HG02852 (cell line): ENCODE measurements around the gene BACH1.

Experiments
- ATAC-seq: cut with Tn5 transposase; IDR thresholded peaks from one replicate; pipeline ENCODE4 v1.9.1; 2021; ENCODE audit warnings: mild to moderate bottlenecking, moderate library complexity; ENCODE audit not compliant: unreplicated experiment

The BACH1 gene

GRCh38 chr21:29290240-29290639 lies 8.5 kb upstream of the BACH1 start:
- no peak for ATAC-seq

GRCh38 chr21:29293495-29293894 lies 5.2 kb upstream of the BACH1 start:
- peak; percentile 79 for ATAC-seq

- no peak for ATAC-seq
Observed at GRCh38 chr21:29295066-29295650, 3.6 kb upstream of the BACH1 start.

- no peak for ATAC-seq
Observed at GRCh38 chr21:29296446-29296845, 2.3 kb upstream of the BACH1 start.

- no peak for ATAC-seq
Observed at GRCh38 chr21:29297483-29298347, 1.0 kb upstream of the BACH1 start.

- ATAC-seq = peak; percentile 23
Observed at GRCh38 chr21:29299046-29299915, 559 bp downstream of the BACH1 start.

GRCh38 chr21:29299916-29300806 lies 1.4 kb downstream of the BACH1 start:
- ATAC-seq = peak; percentile 70

- no peak for ATAC-seq
Observed at GRCh38 chr21:29300807-29301138, 2.1 kb downstream of the BACH1 start.

GRCh38 chr21:29301691-29302090 lies 3.0 kb downstream of the BACH1 start:
- no peak for ATAC-seq

- no peak for ATAC-seq
Observed at GRCh38 chr21:29302359-29302875, 3.7 kb downstream of the BACH1 start.

GRCh38 chr21:29303288-29303687 lies 4.6 kb downstream of the BACH1 start:
- ATAC-seq = no peak

- no peak for ATAC-seq
Observed at GRCh38 chr21:29304597-29304996, 5.9 kb downstream of the BACH1 start.

- no peak for ATAC-seq
Observed at GRCh38 chr21:29305068-29305467, 6.3 kb downstream of the BACH1 start.

- no peak for ATAC-seq
Observed at GRCh38 chr21:29305561-29305960, 6.8 kb downstream of the BACH1 start.

- ATAC-seq = peak; percentile 71
Observed at GRCh38 chr21:29306920-29307319, 8.2 kb downstream of the BACH1 start.

- no peak for ATAC-seq
Observed at GRCh38 chr21:29307718-29308455, 9.2 kb downstream of the BACH1 start.

GRCh38 chr21:29308456-29308783 lies 9.7 kb downstream of the BACH1 start:
- no peak for ATAC-seq

- ATAC-seq = no peak
Observed at GRCh38 chr21:29309703-29310102, 11.0 kb downstream of the BACH1 start.

GRCh38 chr21:29311802-29312201 lies 13.1 kb downstream of the BACH1 start:
- ATAC-seq = no peak

GRCh38 chr21:29312981-29313380 lies 14.3 kb downstream of the BACH1 start:
- ATAC-seq = no peak
